GM21529 (cell line): ENCODE data around the gene DMD.

ENCODE experiments used
- ATAC-seq: cut with Tn5 transposase; IDR thresholded peaks from one replicate; pipeline ENCODE4 v1.9.1; 2021; ENCODE audit not compliant: unreplicated experiment

The DMD gene

GRCh38 chrX:31805781-31806180 lies 1405.6 kb downstream of the DMD start:
- ATAC-seq, result no peak

GRCh38 chrX:31800219-31800618 lies 1411.1 kb downstream of the DMD start:
- ATAC-seq, result no peak

GRCh38 chrX:31796624-31797023 lies 1414.7 kb downstream of the DMD start:
- ATAC-seq, result no peak

GRCh38 chrX:31747411-31747810 lies 1463.9 kb downstream of the DMD start:
- no peak for ATAC-seq

- ATAC-seq, result no peak
Observed at GRCh38 chrX:31743004-31743403, 1468.3 kb downstream of the DMD start.

- ATAC-seq, result no peak
Observed at GRCh38 chrX:31717474-31717873, 1493.9 kb downstream of the DMD start.

- no peak for ATAC-seq
Observed at GRCh38 chrX:31715675-31716074, 1495.7 kb downstream of the DMD start.

- no peak for ATAC-seq
Observed at GRCh38 chrX:31714797-31715196, 1496.6 kb downstream of the DMD start.

- no peak for ATAC-seq
Observed at GRCh38 chrX:31713120-31713519, 1498.2 kb downstream of the DMD start.

GRCh38 chrX:31711166-31711565 lies 1500.2 kb downstream of the DMD start:
- no peak for ATAC-seq

- ATAC-seq, result no peak
Observed at GRCh38 chrX:31708116-31708515, 1503.2 kb downstream of the DMD start.

- no peak for ATAC-seq
Observed at GRCh38 chrX:31706466-31706865, 1504.9 kb downstream of the DMD start.

- no peak for ATAC-seq
Observed at GRCh38 chrX:31705816-31706215, 1505.5 kb downstream of the DMD start.

- no peak for ATAC-seq
Observed at GRCh38 chrX:31704938-31705337, 1506.4 kb downstream of the DMD start.

GRCh38 chrX:31702222-31702621 lies 1509.1 kb downstream of the DMD start:
- ATAC-seq, result no peak

- ATAC-seq, result no peak
Observed at GRCh38 chrX:31697294-31697916, 1513.9 kb downstream of the DMD start.

- ATAC-seq, result no peak
Observed at GRCh38 chrX:31679861-31680260, 1531.5 kb downstream of the DMD start.

GRCh38 chrX:31670245-31670644 lies 1541.1 kb downstream of the DMD start:
- ATAC-seq, result no peak

- ATAC-seq, result no peak
Observed at GRCh38 chrX:31665454-31665853, 1545.9 kb downstream of the DMD start.

- ATAC-seq, result no peak
Observed at GRCh38 chrX:31663172-31663571, 1548.2 kb downstream of the DMD start.

GRCh38 chrX:31661280-31661810 lies 1550.0 kb downstream of the DMD start:
- ATAC-seq, result no peak

GRCh38 chrX:31658360-31658759 lies 1553.0 kb downstream of the DMD start:
- no peak for ATAC-seq

GRCh38 chrX:31656013-31656412 lies 1555.3 kb downstream of the DMD start:
- ATAC-seq, result no peak
